Nephron (organoid): ENCODE results near the gene CCL17.
A peak's percentile ranks its signal among the peaks of the same experiment; 100 is the strongest.

Experiments used
- H3K27ac Mint-ChIP-seq, 3 experiments: 2 replicates each; pipeline ENCODE4 v1.8.0; 2020; ENCODE audit warnings: mixed read lengths in 3 of 3, mild to moderate bottlenecking in 2 of 3, moderate library complexity in 1 of 3
- H3K27me3 Mint-ChIP-seq: 2 replicates; pipeline ENCODE4 v1.8.0; 2021; ENCODE audit warnings: low read depth, mild to moderate bottlenecking, moderate library complexity, mixed read lengths
- H3K36me3 Mint-ChIP-seq: 2 replicates; pipeline ENCODE4 v1.8.0; 2020; ENCODE audit warnings: low read depth, mixed read lengths
- H3K4me1 Mint-ChIP-seq: 2 replicates; pipeline ENCODE4 v1.8.0; 2020; ENCODE audit warnings: mixed read lengths
- H3K4me3 Mint-ChIP-seq, 3 experiments: 2 replicates each; pipeline ENCODE4 v1.8.0; 2020; ENCODE audit warnings: mild to moderate bottlenecking in 3 of 3, mixed read lengths in 3 of 3, moderate library complexity in 2 of 3
- H3K9me3 Mint-ChIP-seq: 2 replicates; pipeline ENCODE4 v1.8.0; 2020; ENCODE audit warnings: mixed read lengths
- TF ChIP-seq, protein P1 (sequence below), 3 experiments: fragments of 200-600 bp; sonication (generic); IDR thresholded peaks; one replicate each; pipeline ENCODE4 v1.5.0; 2021; ENCODE audit warnings: antibody characterized with exemption in 3 of 3; ENCODE audit not compliant: unreplicated experiment in 3 of 3

The CCL17 gene

DNA sequence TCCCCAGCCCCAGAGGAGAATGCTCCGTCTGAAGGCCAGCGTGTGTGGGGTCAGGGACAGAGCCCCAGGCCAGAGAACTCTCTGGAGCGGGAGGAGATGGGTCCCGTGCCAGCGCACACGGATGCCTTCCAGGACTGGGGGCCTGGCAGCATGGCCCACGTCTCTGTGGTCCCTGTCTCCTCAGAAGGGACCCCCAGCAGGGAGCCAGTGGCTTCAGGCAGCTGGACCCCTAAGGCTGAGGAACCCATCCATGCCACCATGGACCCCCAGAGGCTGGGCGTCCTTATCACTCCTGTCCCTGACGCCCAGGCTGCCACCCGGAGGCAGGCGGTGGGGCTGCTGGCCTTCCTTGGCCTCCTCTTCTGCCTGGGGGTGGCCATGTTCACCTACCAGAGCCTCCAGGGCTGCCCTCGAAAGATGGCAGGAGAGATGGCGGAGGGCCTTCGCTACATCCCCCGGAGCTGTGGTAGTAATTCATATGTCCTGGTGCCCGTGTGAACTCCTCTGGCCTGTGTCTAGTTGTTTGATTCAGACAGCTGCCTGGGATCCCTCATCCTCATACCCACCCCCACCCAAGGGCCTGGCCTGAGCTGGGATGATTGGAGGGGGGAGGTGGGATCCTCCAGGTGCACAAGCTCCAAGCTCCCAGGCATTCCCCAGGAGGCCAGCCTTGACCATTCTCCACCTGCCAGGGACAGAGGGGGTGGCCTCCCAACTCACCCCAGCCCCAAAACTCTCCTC, 21.9 kb upstream of the CCL17 start:
- Mint-ChIP-seq H3K27ac (peak overlapping the region in 1 of 3 experiments; percentile 45), H3K36me3 (peaks cover 8% of the 10 kb centered on the region), H3K27me3 (no peaks in the 10 kb centered on the region)

DNA sequence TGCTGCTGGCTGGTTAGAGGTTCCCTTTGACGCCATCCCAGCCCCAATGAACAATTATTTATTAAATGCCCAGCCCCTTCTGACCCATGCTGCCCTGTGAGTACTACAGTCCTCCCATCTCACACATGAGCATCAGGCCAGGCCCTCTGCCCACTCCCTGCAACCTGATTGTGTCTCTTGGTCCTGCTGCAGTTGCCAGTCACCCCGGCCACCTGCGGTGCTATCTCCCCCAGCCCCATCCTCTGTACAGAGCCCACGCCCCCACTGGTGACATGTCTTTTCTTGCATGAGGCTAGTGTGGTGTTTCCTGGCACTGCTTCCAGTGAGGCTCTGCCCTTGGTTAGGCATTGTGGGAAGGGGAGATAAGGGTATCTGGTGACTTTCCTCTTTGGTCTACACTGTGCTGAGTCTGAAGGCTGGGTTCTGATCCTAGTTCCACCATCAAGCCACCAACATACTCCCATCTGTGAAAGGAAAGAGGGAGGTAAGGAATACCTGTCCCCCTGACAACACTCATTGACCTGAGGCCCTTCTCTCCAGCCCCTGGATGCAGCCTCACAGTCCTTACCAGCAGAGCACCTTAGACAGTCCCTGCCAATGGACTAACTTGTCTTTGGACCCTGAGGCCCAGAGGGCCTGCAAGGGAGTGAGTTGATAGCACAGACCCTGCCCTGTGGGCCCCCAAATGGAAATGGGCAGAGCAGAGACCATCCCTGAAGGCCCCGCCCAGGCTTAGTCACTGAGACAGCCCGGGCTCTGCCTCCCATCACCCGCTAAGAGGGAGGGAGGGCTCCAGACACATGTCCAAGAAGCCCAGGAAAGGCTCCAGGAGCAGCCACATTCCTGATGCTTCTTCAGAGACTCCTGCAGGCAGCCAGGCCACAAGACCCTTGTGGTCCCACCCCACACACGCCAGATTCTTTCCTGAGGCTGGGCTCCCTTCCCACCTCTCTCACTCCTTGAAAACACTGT, 21.0 kb upstream of the CCL17 start:
- no peaks in the 10 kb centered on the region for H3K27me3 Mint-ChIP-seq
- H3K9me3 Mint-ChIP-seq: no peaks in the 10 kb centered on the region
- peak overlapping the region in 2 of 3 experiments; percentile 45 to 83 for H3K27ac Mint-ChIP-seq
- H3K4me1 Mint-ChIP-seq: peaks cover 29% of the 10 kb centered on the region
- H3K36me3 Mint-ChIP-seq: peaks cover 8% of the 10 kb centered on the region
- TF ChIP-seq, protein P1, sequence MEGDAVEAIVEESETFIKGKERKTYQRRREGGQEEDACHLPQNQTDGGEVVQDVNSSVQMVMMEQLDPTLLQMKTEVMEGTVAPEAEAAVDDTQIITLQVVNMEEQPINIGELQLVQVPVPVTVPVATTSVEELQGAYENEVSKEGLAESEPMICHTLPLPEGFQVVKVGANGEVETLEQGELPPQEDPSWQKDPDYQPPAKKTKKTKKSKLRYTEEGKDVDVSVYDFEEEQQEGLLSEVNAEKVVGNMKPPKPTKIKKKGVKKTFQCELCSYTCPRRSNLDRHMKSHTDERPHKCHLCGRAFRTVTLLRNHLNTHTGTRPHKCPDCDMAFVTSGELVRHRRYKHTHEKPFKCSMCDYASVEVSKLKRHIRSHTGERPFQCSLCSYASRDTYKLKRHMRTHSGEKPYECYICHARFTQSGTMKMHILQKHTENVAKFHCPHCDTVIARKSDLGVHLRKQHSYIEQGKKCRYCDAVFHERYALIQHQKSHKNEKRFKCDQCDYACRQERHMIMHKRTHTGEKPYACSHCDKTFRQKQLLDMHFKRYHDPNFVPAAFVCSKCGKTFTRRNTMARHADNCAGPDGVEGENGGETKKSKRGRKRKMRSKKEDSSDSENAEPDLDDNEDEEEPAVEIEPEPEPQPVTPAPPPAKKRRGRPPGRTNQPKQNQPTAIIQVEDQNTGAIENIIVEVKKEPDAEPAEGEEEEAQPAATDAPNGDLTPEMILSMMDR (IDR thresholded peaks at IDR 0.05; ENCODE audit: unreplicated experiment in 3 of 3): no peak
- no peak overlapping the region for H3K4me3 Mint-ChIP-seq

More for the DNA sequence above, 21.9 kb upstream of the CCL17 start:
- Mint-ChIP-seq H3K4me3 (no peak overlapping the region), H3K4me1 (peaks cover 31% of the 10 kb centered on the region), H3K9me3 (no peaks in the 10 kb centered on the region)
- TF ChIP-seq, protein P1 (IDR thresholded peaks at IDR 0.05; ENCODE audit: unreplicated experiment in 3 of 3): no peak

DNA sequence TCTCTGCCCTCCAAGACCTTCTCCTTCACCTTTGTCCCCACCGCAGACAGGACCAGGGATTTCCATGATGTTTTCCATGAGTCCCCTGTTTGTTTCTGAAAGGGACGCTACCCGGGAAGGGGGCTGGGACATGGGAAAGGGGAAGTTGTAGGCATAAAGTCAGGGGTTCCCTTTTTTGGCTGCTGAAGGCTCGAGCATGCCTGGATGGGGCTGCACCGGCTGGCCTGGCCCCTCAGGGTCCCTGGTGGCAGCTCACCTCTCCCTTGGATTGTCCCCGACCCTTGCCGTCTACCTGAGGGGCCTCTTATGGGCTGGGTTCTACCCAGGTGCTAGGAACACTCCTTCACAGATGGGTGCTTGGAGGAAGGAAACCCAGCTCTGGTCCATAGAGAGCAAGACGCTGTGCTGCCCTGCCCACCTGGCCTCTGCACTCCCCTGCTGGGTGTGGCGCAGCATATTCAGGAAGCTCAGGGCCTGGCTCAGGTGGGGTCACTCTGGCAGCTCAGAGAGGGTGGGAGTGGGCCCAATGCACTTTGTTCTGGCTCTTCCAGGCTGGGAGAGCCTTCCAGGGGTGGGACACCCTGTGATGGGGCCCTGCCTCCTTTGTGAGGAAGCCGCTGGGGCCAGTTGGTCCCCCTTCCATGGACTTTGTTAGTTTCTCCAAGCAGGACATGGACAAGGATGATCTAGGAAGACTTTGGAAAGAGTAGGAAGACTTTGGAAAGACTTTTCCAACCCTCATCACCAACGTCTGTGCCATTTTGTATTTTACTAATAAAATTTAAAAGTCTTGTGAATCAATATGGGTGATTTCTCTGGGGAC, 20.1 kb upstream of the CCL17 start:
- Mint-ChIP-seq H3K4me3 (no peak overlapping the region), H3K27ac (peak overlapping the region in 2 of 3 experiments; percentile 45 to 83), H3K36me3 (peaks cover 5% of the 10 kb centered on the region), H3K9me3 (no peaks in the 10 kb centered on the region), H3K4me1 (peaks cover 34% of the 10 kb centered on the region), H3K27me3 (no peaks in the 10 kb centered on the region)
- TF ChIP-seq, protein P1 (IDR thresholded peaks at IDR 0.05; ENCODE audit: unreplicated experiment in 3 of 3): no peak

DNA sequence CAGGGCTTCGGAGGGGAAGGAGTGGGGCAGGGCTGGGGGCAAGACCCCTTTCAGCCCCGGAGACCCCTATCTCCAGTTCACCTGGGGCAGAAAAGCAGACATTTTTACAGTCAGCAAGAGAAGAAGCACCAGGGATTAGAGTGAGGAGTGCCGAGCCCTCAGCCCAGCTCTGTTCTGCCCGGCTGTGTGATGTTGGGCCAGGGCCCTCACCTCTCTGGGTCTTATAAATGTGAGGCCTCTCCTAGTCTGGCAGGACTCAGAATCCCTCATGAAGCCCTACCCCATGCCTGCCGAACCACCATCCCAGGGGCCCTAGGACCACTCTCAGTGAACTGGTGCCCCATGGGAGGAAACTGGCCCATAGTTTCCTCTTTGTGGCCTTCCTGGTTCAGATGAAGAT, 19.5 kb upstream of the CCL17 start:
- H3K4me3 Mint-ChIP-seq: no peak overlapping the region
- no peaks in the 10 kb centered on the region for H3K9me3 Mint-ChIP-seq
- H3K27ac Mint-ChIP-seq: peak overlapping the region in 2 of 3 experiments; percentile 24 to 35
- peaks cover 34% of the 10 kb centered on the region for H3K4me1 Mint-ChIP-seq
- TF ChIP-seq, protein P1 (IDR thresholded peaks at IDR 0.05; ENCODE audit: unreplicated experiment in 3 of 3): no peak
- H3K27me3 Mint-ChIP-seq: no peaks in the 10 kb centered on the region
- peaks cover 5% of the 10 kb centered on the region for H3K36me3 Mint-ChIP-seq

DNA sequence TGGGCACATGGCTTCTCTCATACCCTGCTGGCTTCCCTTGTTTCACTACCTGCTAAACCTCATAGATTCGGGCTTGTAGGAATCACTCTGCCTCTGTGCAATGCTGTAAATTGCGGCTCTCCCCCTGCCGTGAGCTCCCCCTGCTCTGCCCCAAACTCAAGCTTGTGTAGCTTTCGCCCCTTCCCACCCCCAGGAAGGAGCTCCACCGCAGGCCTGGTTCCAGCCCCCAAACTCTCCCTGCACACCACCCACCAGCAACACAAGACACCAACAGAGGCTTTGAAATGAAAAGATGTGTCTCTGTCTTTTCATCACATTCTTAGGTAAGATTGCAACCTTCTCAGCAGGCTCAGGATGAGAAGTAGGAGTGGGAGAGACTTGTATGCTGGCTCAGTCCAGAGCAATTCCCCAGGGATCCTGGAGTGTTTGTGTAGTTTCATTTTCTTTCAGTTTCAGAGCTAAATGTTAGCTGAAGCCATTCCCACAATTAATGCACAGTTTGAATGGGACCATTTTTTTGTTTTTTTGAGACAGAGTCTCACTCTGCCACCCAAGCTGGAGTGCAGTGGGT, 18.1 kb upstream of the CCL17 start:
- peaks cover 2% of the 10 kb centered on the region for H3K9me3 Mint-ChIP-seq
- TF ChIP-seq, protein P1 (IDR thresholded peaks at IDR 0.05; ENCODE audit: unreplicated experiment in 3 of 3): no peak
- peak overlapping the region in 2 of 3 experiments; percentile 8 to 24 for H3K4me3 Mint-ChIP-seq
- peaks cover 5% of the 10 kb centered on the region for H3K27me3 Mint-ChIP-seq
- peaks cover 5% of the 10 kb centered on the region for H3K36me3 Mint-ChIP-seq
- H3K4me1 Mint-ChIP-seq: peaks cover 42% of the 10 kb centered on the region
- peak overlapping the region; percentile 87 to 96 (median 87) for H3K27ac Mint-ChIP-seq
